Panc1 (cell line): ENCODE results near the gene EMSY. TPM values are rescaled to one million over a fixed set of nuclear protein-coding genes. Genes with fewer than 3 reads are reported as not detected.

Experiments used
- ATAC-seq: fragments of 200-7000 bp; cut with Tn5 transposase; 2 replicates; pipeline ENCODE4 v1.9.1; 2020; ENCODE audit warnings: mild to moderate bottlenecking, moderate library complexity
- BruUV-seq: library from RNA; stranded (reverse); fragments of 400-500 nt; replicated peaks from 2 replicates; lab custom pipeline; 2021; lab: Mats Ljungman, UMichigan
- CTCF ChIA-PET: fragments of 300-600 bp; sonication (Branson Sonifier 250); formaldehyde crosslinking; loops from one replicate; lab custom pipeline; 2022; ENCODE audit warnings: antibody characterized with exemption; lab: Charles Lee
- POLR2A ChIA-PET: fragments of 300-600 bp; sonication (Branson Sonifier 250); formaldehyde crosslinking; loops from one replicate; lab custom pipeline; 2022; ENCODE audit warnings: antibody characterized with exemption; lab: Charles Lee
- DNase-seq: peaks from one replicate; pipeline ENCODE4 v3.0.0-alpha.2; 2010; ENCODE audit warnings: low read depth, low spot score
- H3K27ac ChIP-seq: 2 replicates; pipeline ENCODE4 v1.5.1; 2011; ENCODE audit warnings: mild to moderate bottlenecking, low read length, inconsistent platforms
- H3K27me3 ChIP-seq: fragments of 200-500 bp; sonication (Bioruptor generic); 2 replicates; pipeline ENCODE4 v1.6.0; 2014; ENCODE audit warnings: low read length, inconsistent platforms; ENCODE audit not compliant: control insufficient read depth, insufficient read depth
- H3K36me3 ChIP-seq: fragments of 200-500 bp; sonication (Bioruptor generic); 2 replicates; pipeline ENCODE4 v1.5.1; 2014; ENCODE audit warnings: inconsistent platforms, mild to moderate bottlenecking, low read length, moderate library complexity; ENCODE audit not compliant: control insufficient read depth, insufficient read depth
- H3K4me1 ChIP-seq: 2 replicates; pipeline ENCODE4 v1.5.1; 2011; ENCODE audit warnings: inconsistent platforms, mild to moderate bottlenecking, low read length, moderate library complexity; ENCODE audit not compliant: control insufficient read depth, insufficient read depth
- H3K4me3 ChIP-seq, 2 experiments: 2 replicates each; pipeline ENCODE4 v1.5.1; 2011 to 2012; ENCODE audit warnings: low read depth in 2 of 2, low read length in 2 of 2, mild to moderate bottlenecking in 2 of 2, inconsistent platforms in 1 of 2, moderate library complexity in 1 of 2
- H3K9me3 ChIP-seq: fragments of 200-500 bp; sonication (Bioruptor generic); 2 replicates; pipeline ENCODE4 v1.5.1; 2014; ENCODE audit warnings: low read depth, mild to moderate bottlenecking, inconsistent platforms, low read length, moderate library complexity; ENCODE audit not compliant: control insufficient read depth, insufficient read depth
- CTCF ChIP-seq: fragments of 450-650 bp; IDR thresholded peaks from 2 replicates; pipeline ENCODE4 v1.5.1; 2017; ENCODE audit warnings: mild to moderate bottlenecking
- POLR2AphosphoS5 ChIP-seq: IDR thresholded peaks from 2 replicates; pipeline ENCODE4 v1.6.1; 2012; ENCODE audit warnings: mild to moderate bottlenecking, low read depth, low read length, moderate library complexity
- REST ChIP-seq, 2 experiments: IDR thresholded peaks; 2 replicates each; pipeline ENCODE4 v1.6.1; 2011 to 2012; ENCODE audit warnings: low read depth in 2 of 2, control low read depth in 1 of 2, low read length in 1 of 2, mild to moderate bottlenecking in 1 of 2, moderate library complexity in 1 of 2; ENCODE audit not compliant: insufficient read depth in 1 of 2
- SIN3A ChIP-seq: IDR thresholded peaks from 2 replicates; pipeline ENCODE4 v1.6.1; 2012; ENCODE audit warnings: low read depth, mild to moderate bottlenecking, low read length, moderate library complexity, borderline replicate concordance; ENCODE audit not compliant: insufficient read depth
- TCF7L2 ChIP-seq: IDR thresholded peaks from 2 replicates; pipeline ENCODE4 v1.6.1; 2011; ENCODE audit warnings: mild to moderate bottlenecking, low read depth, low read length, inconsistent platforms
- in situ Hi-C: cut with HindIII; loops from 2 replicates; pipeline ENCODE4 v1.10.0; 2016; ENCODE audit warnings: low sequenced_read_pairs, low pct_unique_long_range_greater_than_20kb
- intact Hi-C: fragments of 100-400 bp; cut with micrococcal nuclease; formaldehyde crosslinking; loops from one replicate; pipeline ENCODE4 v1.10.0; 2022; ENCODE audit not compliant: unreplicated experiment
- total RNA-seq: library from RNA; stranded (reverse); gene quantifications from one replicate; pipeline ENCODE4 v1.2.1, GENCODE V29; 2021; ENCODE audit not compliant: unreplicated experiment

Gene EMSY
- total RNA-seq, 1 experiment from 2014 or later = 26.4 TPM

- DNase-seq = no peak
Observed at GRCh38 chr11:76524461-76524860, 79.6 kb downstream of the EMSY start.

GRCh38 chr11:76524919-76525318, 80.1 kb downstream of the EMSY start:
- in situ Hi-C loops (no loop called here), intact Hi-C loops (loop anchor here (10.0 kb wide), 1 partner anchor 160 kb away; no protein-coding TSS in a partner anchor)
- Histone ChIP-seq H3K9me3 (no peaks in the 10 kb centered on the region), H3K27ac (no peak overlapping the region), H3K4me1 (no peaks in the 10 kb centered on the region), H3K4me3 (no peak overlapping the region), H3K27me3 (no peaks in the 10 kb centered on the region), H3K36me3 (no peaks in the 10 kb centered on the region; the same call in 1 of the 2 replicates)
- DNase-seq (no peak), ATAC-seq (peak; percentile 79)
- no TSS peak for BruUV-seq
- TF ChIP-seq SIN3A = no peak
- no peak for TF ChIP-seq TCF7L2
- no peak for TF ChIP-seq POLR2AphosphoS5
- no peak for TF ChIP-seq CTCF
- TF ChIP-seq REST (IDR thresholded peaks at IDR 0.05; ENCODE audit: insufficient read depth in 1 of 2, low read depth in 2 of 2, low read length in 1 of 2) = no peak
- CTCF ChIA-PET = no interaction called here
- POLR2A ChIA-PET = no interaction called here

More at GRCh38 chr11:76524461-76524860, 79.6 kb downstream of the EMSY start:
- H3K4me1 ChIP-seq = no peaks in the 10 kb centered on the region
- intact Hi-C loops (loop anchor here (10.0 kb wide), 1 partner anchor 160 kb away; no protein-coding TSS in a partner anchor), in situ Hi-C loops (no loop called here)
- peak; percentile 77 for ATAC-seq
- H3K27ac ChIP-seq = no peak overlapping the region
- no peaks in the 10 kb centered on the region for H3K27me3 ChIP-seq
- POLR2A ChIA-PET = no interaction called here
- H3K36me3 ChIP-seq = no peaks in the 10 kb centered on the region; the same call in 1 of the 2 replicates
- TF ChIP-seq CTCF (no peak), POLR2AphosphoS5 (no peak), TCF7L2 (no peak), SIN3A (no peak), REST (IDR thresholded peaks at IDR 0.05; ENCODE audit: insufficient read depth in 1 of 2, low read depth in 2 of 2, low read length in 1 of 2) (no peak)
- CTCF ChIA-PET = no interaction called here
- H3K9me3 ChIP-seq = no peaks in the 10 kb centered on the region
- BruUV-seq = no TSS peak
- H3K4me3 ChIP-seq = no peak overlapping the region
